K562 (cell line): Measurements from ENCODE around the gene HADHB. TPM values are rescaled to one million over a fixed set of nuclear protein-coding genes. Genes with fewer than 3 reads are reported as not detected.

Experiments
- CHCHD3 ChIP-seq: fragments of 250-450 bp; sonication (Bioruptor Pico); IDR thresholded peaks from 2 replicates; pipeline ENCODE4 v2.1.2; 2022; ENCODE audit warnings: mild to moderate bottlenecking
- CTBP1 ChIP-seq: fragments of 450-650 bp; IDR thresholded peaks from 2 replicates; pipeline ENCODE4 v1.6.1; 2016; ENCODE audit warnings: borderline replicate concordance
- NR2F6 ChIP-seq: fragments of 450-650 bp; formaldehyde crosslinking; IDR thresholded peaks from 2 replicates; pipeline ENCODE4 v1.4.0; 2020; ENCODE audit warnings: mild to moderate bottlenecking
- REST ChIP-seq, 2 experiments: fragments of 450-650 bp; formaldehyde crosslinking in 1 of 2; IDR thresholded peaks; 2 replicates each; pipeline versions ENCODE4 v1.4.0 to v1.6.1; 2014 to 2020; ENCODE audit warnings: mild to moderate bottlenecking in 2 of 2, borderline replicate concordance in 1 of 2, low read depth in 1 of 2
- USF2 ChIP-seq: sonication (generic); formaldehyde crosslinking; IDR thresholded peaks from 2 replicates; pipeline ENCODE4 v1.5.0; 2020; ENCODE audit warnings: missing genetic modification reagents
- ZNF253 ChIP-seq: fragments of 250-450 bp; sonication (Bioruptor Pico); conservative IDR thresholded peaks from 2 replicates; pipeline ENCODE4 v1.6.1; 2021; ENCODE audit warnings: mild to moderate bottlenecking
- polyA plus RNA-seq, 8 experiments: library from polyadenylated mRNA; depleted of rRNA in 4 of 8; stranded (reverse) in 5 of 8; unstranded in 3 of 8; fragments of >200 nt; fragmentation: Nextera tagmentation in 2 of 8; fragmentation: Illumina TruSeq in 1 of 8; extraction: Ambion mirVana in 2 of 8; extraction: Trizol in 1 of 8; gene quantifications; 2 replicates each; pipeline versions ENCODE4 v1.2.1 to v1.2.3, GENCODE V29; 2011 to 2014; ENCODE audit warnings: inconsistent platforms in 1 of 8, missing spikeins in 1 of 8
- total RNA-seq, 7 experiments: library from RNA; depleted of rRNA in 6 of 7; stranded (reverse); fragments of >200 nt in 6 of 7; fragmentation: Illumina TruSeq in 2 of 7; extraction: Trizol in 2 of 7; gene quantifications; 2 replicates each; pipeline versions ENCODE4 v1.2.1 to v1.2.3, GENCODE V29; 2011 to 2021; ENCODE audit warnings: low replicate concordance in 1 of 7
- TF ChIP-seq, protein P1 (sequence below): IDR thresholded peaks from 3 replicates; pipeline ENCODE4 v1.6.1; 2011; ENCODE audit warnings: borderline replicate concordance, mild to moderate bottlenecking, moderate library complexity; ENCODE audit not compliant: insufficient read length; ENCODE audit errors: extremely low read depth
- TF ChIP-seq, protein P2 (sequence below): fragments of 450-650 bp; conservative IDR thresholded peaks from 2 replicates; pipeline ENCODE4 v1.6.1; 2016; ENCODE audit warnings: missing genetic modification characterization, low read depth, mild to moderate bottlenecking, control low read depth, missing compliant biosample characterization
- TF ChIP-seq, protein P3 (sequence below): fragments of 250-450 bp; sonication (Bioruptor Pico); IDR thresholded peaks from 2 replicates; pipeline ENCODE4 v1.8.0; 2022; ENCODE audit warnings: inconsistent platforms, mild to moderate bottlenecking, moderate library complexity, borderline replicate concordance
- TF ChIP-seq, protein P4 (sequence below): fragments of 450-650 bp; formaldehyde crosslinking; IDR thresholded peaks from 2 replicates; pipeline ENCODE4 v1.4.0; 2020; ENCODE audit warnings: mild to moderate bottlenecking, moderate library complexity

The HADHB gene
- total and polyA plus RNA-seq, 9 of the 15 experiments (the other 6 are each of a cell fraction or from before 2014, with no cell fraction given): 67.3 to 199 (median 100) TPM

GRCh38 chr2:26246818-26247217 is 2.1 kb downstream of the HADHB start (continued):
- TF ChIP-seq CHCHD3 (CRISPR knock-in tag) (no peak), CTBP1 (no peak), ZNF253 (CRISPR knock-in tag) (no peak), NR2F6 (CRISPR knock-in tag) (no peak), USF2 (0 out of 2 replicates have a peak, but pooled peaks have one; percentile 2), REST (IDR thresholded peaks at IDR 0.05; ENCODE audit: borderline replicate concordance) (no peak), REST (CRISPR knock-in tag; IDR thresholded peaks at IDR 0.05; ENCODE audit: low read depth) (0 out of 2 replicates have a peak, but pooled peaks have one; percentile 24)
- TF ChIP-seq, protein P1, sequence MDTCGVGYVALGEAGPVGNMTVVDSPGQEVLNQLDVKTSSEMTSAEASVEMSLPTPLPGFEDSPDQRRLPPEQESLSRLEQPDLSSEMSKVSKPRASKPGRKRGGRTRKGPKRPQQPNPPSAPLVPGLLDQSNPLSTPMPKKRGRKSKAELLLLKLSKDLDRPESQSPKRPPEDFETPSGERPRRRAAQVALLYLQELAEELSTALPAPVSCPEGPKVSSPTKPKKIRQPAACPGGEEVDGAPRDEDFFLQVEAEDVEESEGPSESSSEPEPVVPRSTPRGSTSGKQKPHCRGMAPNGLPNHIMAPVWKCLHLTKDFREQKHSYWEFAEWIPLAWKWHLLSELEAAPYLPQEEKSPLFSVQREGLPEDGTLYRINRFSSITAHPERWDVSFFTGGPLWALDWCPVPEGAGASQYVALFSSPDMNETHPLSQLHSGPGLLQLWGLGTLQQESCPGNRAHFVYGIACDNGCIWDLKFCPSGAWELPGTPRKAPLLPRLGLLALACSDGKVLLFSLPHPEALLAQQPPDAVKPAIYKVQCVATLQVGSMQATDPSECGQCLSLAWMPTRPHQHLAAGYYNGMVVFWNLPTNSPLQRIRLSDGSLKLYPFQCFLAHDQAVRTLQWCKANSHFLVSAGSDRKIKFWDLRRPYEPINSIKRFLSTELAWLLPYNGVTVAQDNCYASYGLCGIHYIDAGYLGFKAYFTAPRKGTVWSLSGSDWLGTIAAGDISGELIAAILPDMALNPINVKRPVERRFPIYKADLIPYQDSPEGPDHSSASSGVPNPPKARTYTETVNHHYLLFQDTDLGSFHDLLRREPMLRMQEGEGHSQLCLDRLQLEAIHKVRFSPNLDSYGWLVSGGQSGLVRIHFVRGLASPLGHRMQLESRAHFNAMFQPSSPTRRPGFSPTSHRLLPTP: no peak
- TF ChIP-seq, protein P2, sequence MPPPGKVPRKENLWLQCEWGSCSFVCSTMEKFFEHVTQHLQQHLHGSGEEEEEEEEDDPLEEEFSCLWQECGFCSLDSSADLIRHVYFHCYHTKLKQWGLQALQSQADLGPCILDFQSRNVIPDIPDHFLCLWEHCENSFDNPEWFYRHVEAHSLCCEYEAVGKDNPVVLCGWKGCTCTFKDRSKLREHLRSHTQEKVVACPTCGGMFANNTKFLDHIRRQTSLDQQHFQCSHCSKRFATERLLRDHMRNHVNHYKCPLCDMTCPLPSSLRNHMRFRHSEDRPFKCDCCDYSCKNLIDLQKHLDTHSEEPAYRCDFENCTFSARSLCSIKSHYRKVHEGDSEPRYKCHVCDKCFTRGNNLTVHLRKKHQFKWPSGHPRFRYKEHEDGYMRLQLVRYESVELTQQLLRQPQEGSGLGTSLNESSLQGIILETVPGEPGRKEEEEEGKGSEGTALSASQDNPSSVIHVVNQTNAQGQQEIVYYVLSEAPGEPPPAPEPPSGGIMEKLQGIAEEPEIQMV: no peak
- TF ChIP-seq, protein P3, sequence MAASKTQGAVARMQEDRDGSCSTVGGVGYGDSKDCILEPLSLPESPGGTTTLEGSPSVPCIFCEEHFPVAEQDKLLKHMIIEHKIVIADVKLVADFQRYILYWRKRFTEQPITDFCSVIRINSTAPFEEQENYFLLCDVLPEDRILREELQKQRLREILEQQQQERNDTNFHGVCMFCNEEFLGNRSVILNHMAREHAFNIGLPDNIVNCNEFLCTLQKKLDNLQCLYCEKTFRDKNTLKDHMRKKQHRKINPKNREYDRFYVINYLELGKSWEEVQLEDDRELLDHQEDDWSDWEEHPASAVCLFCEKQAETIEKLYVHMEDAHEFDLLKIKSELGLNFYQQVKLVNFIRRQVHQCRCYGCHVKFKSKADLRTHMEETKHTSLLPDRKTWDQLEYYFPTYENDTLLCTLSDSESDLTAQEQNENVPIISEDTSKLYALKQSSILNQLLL: no peak
- TF ChIP-seq, protein P4, sequence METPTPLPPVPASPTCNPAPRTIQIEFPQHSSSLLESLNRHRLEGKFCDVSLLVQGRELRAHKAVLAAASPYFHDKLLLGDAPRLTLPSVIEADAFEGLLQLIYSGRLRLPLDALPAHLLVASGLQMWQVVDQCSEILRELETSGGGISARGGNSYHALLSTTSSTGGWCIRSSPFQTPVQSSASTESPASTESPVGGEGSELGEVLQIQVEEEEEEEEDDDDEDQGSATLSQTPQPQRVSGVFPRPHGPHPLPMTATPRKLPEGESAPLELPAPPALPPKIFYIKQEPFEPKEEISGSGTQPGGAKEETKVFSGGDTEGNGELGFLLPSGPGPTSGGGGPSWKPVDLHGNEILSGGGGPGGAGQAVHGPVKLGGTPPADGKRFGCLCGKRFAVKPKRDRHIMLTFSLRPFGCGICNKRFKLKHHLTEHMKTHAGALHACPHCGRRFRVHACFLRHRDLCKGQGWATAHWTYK (CRISPR knock-in tag): no peak
